ENCODE data around the gene CLSTN1.
A peak's percentile ranks its signal among the peaks of the same experiment; 100 is the strongest.
"Not testable (repeated sequence)": the region's sequence is repeated elsewhere in the genome, so short reads cannot be mapped to it uniquely, and the experiment has no call there.

The CLSTN1 gene

GRCh38 chr1:9728451-9729295 is 95.1 kb downstream of the CLSTN1 start:
- no peak for DNase-seq

DNA sequence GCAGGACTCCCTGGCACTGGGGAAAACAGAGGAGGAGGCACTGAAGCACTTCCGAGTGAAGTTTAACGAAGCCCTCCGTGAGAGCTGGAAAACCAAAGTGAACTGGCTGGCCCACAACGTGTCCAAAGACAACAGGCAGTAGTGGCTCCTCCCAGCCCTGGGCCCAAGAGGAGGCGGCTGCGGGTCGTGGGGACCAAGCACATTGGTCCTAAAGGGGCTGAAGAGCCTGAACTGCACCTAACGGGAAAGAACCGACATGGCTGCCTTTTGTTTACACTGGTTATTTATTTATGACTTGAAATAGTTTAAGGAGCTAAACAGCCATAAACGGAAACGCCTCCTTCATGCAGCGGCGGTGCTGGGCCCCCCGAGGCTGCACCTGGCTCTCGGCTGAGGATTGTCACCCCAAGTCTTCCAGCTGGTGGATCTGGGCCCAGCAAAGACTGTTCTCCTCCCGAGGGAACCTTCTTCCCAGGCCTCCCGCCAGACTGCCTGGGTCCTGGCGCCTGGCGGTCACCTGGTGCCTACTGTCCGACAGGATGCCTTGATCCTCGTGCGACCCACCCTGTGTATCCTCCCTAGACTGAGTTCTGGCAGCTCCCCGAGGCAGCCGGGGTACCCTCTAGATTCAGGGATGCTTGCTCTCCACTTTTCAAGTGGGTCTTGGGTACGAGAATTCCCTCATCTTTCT is 96.7 kb downstream of the CLSTN1 start:
- no peak for DNase-seq

DNA sequence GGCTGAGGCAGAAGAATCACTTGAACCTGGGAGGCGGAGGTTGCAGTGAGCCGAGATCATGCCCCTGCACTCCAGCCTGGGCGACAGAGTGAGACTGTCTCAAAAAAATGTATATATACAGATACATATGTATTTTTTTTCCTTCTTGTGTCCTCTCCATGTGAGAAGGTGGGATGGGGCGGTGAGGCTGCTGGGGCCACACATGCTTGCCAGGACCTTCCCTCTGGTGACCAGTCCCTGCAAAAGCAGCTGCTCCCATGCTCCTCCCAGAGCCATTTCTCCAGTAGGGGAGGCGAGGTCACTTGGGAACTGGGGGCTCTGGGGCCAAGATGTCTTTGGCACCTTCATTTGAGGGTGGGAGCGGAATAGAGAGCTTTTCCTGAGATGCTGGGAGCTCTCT is 97.4 kb downstream of the CLSTN1 start:
- DNase-seq: no peak

DNA sequence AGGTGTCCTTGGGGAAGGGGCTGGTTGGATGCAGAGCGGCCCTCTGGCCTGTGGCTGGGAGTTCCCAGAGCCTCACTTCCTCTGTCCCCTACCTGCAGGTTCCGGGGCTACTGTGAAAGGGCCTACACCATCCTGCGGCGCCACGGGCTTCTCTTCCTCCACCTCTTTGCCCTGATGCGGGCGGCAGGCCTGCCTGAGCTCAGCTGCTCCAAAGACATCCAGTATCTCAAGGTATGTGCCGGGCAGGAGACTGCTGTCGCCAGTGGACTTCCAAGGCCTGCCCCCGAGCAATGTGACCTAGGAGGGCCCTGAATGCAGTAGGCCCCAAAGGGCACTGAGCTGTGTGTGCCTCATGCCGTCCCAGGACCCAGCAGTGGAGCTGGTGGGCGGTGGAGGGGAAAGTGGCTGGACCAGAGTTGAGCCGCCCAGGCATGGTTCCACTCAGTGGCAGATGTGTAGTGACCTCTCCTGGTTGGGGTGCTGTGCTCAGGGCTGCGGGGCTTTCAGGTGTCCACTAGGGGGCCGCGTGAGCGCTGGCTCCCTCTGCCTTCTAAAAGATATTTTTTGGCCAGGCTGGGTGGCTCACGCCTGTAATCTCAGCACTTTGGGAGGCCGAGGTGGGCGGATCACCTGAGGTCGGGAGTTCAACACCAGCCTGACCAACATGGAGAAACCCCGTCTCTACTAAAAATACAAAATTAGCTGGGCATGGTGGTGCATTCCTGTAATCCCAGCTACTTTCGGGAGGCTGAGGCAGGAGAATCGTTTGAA is 98.9 kb downstream of the CLSTN1 start:
- DNase-seq: peak; percentile 55

GRCh38 chr1:9723926-9724325 is 99.8 kb downstream of the CLSTN1 start:
- DNase-seq: no peak

DNA sequence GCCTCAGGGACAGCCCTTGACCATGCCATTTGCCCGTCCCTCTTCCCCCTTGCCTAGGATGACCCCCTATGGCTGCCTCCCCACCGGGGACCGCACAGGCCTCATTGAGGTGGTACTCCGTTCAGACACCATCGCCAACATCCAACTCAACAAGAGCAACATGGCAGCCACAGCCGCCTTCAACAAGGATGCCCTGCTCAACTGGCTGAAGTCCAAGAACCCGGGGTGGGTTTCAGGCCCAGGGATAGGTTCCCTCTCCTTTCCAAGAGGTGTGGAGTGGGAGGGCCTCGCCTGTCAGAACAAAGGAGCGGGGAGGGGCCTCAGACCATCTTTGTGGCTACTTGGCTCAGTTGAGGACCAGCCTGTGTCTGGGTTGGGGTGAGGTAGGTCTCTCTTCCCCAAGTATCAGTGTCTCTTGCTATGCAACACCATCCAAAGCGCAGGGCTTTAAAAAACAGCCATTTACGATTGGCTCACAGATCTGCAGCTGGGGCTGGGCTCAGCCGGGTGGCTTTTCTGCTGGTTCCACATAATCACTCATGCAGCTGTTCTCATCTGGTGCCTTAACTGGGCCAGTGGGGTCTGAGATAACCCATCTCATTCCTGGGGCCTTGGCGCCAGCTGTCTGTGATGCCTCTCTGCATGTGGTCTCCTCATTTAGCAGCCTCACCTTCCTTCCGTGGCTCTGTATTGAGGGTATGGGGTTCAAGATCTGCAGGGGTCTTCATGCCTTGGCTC is 100.5 kb downstream of the CLSTN1 start:
- no peak for DNase-seq

- no peak for DNase-seq
These were observed 101.4 kb downstream of the CLSTN1 start for GRCh38 chr1:9722378-9722749.

- DNase-seq: no peak
These were observed 102.0 kb downstream of the CLSTN1 start for GRCh38 chr1:9721606-9722377.

- DNase-seq: no peak
These were observed 102.8 kb downstream of the CLSTN1 start for GRCh38 chr1:9720785-9721605.

GRCh38 chr1:9719978-9720722 is 103.6 kb downstream of the CLSTN1 start:
- DNase-seq: no peak

- DNase-seq: no peak
These were observed 105.6 kb downstream of the CLSTN1 start for GRCh38 chr1:9718006-9718680.

GRCh38 chr1:9717193-9718005 is 106.4 kb downstream of the CLSTN1 start:
- no peak for DNase-seq

GRCh38 chr1:9716404-9717192 is 107.2 kb downstream of the CLSTN1 start:
- no peak for DNase-seq

DNA sequence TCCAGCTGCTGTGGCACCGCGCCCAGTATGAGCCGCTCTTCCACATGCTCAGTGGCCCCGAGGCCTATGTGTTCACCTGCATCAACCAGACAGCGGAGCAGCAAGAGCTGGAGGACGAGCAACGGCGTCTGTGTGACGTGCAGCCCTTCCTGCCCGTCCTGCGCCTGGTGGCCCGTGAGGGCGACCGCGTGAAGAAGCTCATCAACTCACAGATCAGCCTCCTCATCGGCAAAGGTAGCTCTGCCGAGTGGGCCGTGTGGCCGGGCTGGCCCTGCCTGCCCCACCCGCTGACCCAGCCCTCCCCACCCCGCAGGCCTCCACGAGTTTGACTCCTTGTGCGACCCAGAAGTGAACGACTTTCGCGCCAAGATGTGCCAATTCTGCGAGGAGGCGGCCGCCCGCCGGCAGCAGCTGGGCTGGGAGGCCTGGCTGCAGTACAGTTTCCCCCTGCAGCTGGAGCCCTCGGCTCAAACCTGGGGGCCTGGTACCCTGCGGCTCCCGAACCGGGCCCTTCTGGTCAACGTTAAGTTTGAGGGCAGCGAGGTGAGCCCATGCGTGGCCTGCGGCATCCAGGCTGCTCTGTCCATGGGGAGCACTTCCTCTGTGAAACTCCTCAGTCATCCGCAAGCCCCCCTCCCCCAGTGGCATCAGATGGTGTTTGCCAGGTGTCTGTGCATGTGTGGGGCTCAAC is 108.1 kb downstream of the CLSTN1 start:
- no peak for DNase-seq

DNA sequence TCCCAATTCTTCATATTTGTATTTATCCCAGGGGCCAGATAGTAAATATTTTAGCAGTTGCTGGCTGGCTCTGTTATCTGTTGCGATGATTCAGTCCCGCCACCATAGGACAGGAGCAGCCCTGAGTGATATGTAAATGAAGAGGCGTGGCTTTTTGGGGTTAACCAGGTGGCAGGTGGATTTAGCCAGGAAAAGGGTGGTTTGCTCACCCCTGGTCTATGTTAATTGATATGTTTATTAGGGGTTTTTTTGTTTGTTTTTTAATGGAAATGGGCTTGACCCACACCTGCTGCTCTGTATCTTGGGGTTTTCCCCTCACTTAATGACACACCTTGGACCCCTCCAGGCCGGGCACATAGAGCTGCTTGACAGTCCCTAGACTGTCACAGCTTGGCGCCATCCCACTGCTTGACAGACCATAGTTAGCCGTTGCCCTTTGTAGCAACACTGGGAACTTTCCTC is 109.5 kb downstream of the CLSTN1 start:
- DNase-seq: no peak

DNA sequence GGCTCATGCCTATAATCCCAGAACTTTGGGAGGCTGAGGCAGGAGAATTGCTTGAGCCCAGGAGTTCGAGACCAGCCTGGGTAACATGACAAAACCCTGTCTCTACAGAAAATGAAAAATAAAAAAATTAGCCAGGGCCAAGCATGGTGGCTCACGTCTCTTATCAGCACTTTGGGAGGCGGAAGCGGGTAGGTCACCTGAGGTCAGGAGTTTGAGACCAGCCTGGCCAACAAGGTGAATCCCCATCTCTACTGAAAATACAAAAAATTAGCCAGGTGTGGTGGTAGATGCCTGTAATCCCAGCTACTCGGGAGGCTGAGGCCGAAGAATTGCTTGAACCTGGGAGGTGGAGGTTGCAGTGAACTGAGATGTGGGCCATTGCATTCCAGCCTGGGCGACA is 111.0 kb downstream of the CLSTN1 start:
- DNase-seq: not testable (repeated sequence)

DNA sequence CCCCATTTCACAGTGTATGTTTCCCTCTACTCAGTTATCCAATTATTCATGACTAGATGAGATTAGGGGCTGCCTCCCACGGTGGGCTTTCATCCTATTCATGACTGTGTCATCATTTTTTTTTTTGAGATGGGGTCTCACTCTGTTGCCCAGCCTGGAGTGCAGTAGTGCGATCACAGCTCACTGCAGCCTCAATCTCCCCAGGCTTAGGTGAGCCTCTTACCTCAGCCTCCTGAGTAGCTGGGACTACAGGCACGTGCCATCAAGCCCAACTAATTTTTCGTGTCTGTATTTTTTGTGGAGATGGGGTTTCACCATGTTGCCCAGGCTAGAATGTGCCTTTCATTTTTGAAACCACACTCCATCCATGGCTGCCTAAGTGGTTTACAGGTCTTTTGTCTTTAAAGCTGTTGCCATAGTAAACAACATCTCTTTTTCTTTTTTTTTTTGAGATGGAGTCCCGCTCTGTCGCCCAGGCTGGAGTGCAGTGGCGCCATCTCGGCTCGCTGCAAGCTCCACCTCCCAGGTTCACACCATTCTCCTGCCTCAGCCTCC is 112.2 kb downstream of the CLSTN1 start:
- DNase-seq: no peak
